HL-60 (cell line): ENCODE data around the gene CORO1C.
"Not testable (repeated sequence)": the region's sequence is repeated elsewhere in the genome, so short reads cannot be mapped to it uniquely, and the experiment has no call there.

Experiments
- TF ChIP-seq, protein P1 (sequence below): IDR thresholded peaks from 2 replicates; pipeline ENCODE4 v1.6.1; 2012; ENCODE audit warnings: low read depth; ENCODE audit not compliant: insufficient replicate concordance
- TF ChIP-seq, protein P2 (sequence below): IDR thresholded peaks from one replicate; pipeline ENCODE4 v1.5.1; 2011; ENCODE audit warnings: low read length, control low read depth, inconsistent platforms; ENCODE audit not compliant: insufficient read depth

DNA sequence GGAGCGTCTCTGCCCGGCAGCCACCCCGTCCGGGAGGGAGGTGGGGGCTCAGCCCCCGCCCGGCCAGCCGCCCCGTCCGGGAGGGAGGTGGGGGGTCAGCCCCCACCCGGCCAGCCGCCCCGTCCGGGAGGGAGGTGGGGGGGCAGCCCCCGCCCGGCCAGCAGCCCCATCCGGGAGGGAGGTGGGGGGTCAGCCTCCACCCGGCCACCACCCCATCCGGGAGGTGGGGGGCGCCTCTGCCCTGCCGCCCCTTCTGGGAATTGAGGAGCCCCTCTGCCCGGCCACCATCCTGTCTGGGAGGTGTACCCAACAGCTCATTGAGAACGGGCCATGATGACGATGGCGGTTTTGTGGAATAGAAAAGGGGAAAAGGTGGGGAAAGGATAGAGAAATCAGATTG, 75.1 kb downstream of the CORO1C start:
- TF ChIP-seq, protein P1, sequence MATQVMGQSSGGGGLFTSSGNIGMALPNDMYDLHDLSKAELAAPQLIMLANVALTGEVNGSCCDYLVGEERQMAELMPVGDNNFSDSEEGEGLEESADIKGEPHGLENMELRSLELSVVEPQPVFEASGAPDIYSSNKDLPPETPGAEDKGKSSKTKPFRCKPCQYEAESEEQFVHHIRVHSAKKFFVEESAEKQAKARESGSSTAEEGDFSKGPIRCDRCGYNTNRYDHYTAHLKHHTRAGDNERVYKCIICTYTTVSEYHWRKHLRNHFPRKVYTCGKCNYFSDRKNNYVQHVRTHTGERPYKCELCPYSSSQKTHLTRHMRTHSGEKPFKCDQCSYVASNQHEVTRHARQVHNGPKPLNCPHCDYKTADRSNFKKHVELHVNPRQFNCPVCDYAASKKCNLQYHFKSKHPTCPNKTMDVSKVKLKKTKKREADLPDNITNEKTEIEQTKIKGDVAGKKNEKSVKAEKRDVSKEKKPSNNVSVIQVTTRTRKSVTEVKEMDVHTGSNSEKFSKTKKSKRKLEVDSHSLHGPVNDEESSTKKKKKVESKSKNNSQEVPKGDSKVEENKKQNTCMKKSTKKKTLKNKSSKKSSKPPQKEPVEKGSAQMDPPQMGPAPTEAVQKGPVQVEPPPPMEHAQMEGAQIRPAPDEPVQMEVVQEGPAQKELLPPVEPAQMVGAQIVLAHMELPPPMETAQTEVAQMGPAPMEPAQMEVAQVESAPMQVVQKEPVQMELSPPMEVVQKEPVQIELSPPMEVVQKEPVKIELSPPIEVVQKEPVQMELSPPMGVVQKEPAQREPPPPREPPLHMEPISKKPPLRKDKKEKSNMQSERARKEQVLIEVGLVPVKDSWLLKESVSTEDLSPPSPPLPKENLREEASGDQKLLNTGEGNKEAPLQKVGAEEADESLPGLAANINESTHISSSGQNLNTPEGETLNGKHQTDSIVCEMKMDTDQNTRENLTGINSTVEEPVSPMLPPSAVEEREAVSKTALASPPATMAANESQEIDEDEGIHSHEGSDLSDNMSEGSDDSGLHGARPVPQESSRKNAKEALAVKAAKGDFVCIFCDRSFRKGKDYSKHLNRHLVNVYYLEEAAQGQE = not testable (repeated sequence)
- TF ChIP-seq, protein P2, sequence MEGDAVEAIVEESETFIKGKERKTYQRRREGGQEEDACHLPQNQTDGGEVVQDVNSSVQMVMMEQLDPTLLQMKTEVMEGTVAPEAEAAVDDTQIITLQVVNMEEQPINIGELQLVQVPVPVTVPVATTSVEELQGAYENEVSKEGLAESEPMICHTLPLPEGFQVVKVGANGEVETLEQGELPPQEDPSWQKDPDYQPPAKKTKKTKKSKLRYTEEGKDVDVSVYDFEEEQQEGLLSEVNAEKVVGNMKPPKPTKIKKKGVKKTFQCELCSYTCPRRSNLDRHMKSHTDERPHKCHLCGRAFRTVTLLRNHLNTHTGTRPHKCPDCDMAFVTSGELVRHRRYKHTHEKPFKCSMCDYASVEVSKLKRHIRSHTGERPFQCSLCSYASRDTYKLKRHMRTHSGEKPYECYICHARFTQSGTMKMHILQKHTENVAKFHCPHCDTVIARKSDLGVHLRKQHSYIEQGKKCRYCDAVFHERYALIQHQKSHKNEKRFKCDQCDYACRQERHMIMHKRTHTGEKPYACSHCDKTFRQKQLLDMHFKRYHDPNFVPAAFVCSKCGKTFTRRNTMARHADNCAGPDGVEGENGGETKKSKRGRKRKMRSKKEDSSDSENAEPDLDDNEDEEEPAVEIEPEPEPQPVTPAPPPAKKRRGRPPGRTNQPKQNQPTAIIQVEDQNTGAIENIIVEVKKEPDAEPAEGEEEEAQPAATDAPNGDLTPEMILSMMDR = not testable (repeated sequence)
